GM23338 (cell line): ENCODE measurements around the gene CX3CL1. TPM values are rescaled to one million over a fixed set of nuclear protein-coding genes. Genes with fewer than 3 reads are reported as not detected.

ENCODE experiments used
- ATAC-seq: fragments of 200-7000 bp; cut with Tn5 transposase; 3 replicates; pipeline ENCODE4 v1.9.1; 2020
- DNase-seq: peaks from one replicate; pipeline ENCODE4 v3.0.0-alpha.2; 2015; ENCODE audit warnings: low spot score
- H2AFZ ChIP-seq: fragments of 200-600 bp; sonication (generic); 2 replicates; pipeline ENCODE4 v1.8.0; 2016; ENCODE audit warnings: antibody characterized with exemption, mild to moderate bottlenecking, moderate library complexity
- H3F3A ChIP-seq: fragments of 200-600 bp; sonication (generic); replicated peaks from 2 replicates; pipeline ENCODE4 v1.8.0; 2017; ENCODE audit warnings: antibody characterized with exemption, mixed run types, low read depth
- H3K27ac ChIP-seq: fragments of 200-600 bp; sonication (generic); 2 replicates; pipeline ENCODE4 v1.6.1; 2016; ENCODE audit warnings: low read depth
- H3K27me3 ChIP-seq: fragments of 200-600 bp; sonication (generic); 2 replicates; pipeline ENCODE4 v1.8.0; 2016; ENCODE audit warnings: mild to moderate bottlenecking, mixed run types, moderate library complexity; ENCODE audit not compliant: insufficient read depth
- H3K36me3 ChIP-seq: fragments of 200-600 bp; sonication (generic); 2 replicates; pipeline ENCODE4 v1.8.0; 2016; ENCODE audit warnings: mild to moderate bottlenecking; ENCODE audit not compliant: insufficient read depth
- H3K4me1 ChIP-seq: fragments of 200-600 bp; sonication (generic); 2 replicates; pipeline ENCODE4 v1.8.0; 2016; ENCODE audit warnings: mild to moderate bottlenecking, moderate library complexity; ENCODE audit not compliant: insufficient read depth
- H3K4me2 ChIP-seq: fragments of 200-600 bp; sonication (generic); 2 replicates; pipeline ENCODE4 v1.7.1; 2017; ENCODE audit warnings: mixed run types
- H3K4me3 ChIP-seq: fragments of 200-600 bp; sonication (generic); 2 replicates; pipeline ENCODE4 v1.6.1; 2016; ENCODE audit warnings: mixed run types
- H3K79me2 ChIP-seq: fragments of 200-600 bp; sonication (generic); replicated peaks from 2 replicates; pipeline ENCODE4 v1.8.0; 2017; ENCODE audit warnings: mild to moderate bottlenecking; ENCODE audit not compliant: insufficient read depth
- H3K9me2 ChIP-seq: fragments of 200-600 bp; sonication (generic); 2 replicates; pipeline ENCODE4 v1.8.0; 2017; ENCODE audit not compliant: insufficient read depth
- H4K20me1 ChIP-seq: fragments of 200-600 bp; sonication (generic); replicated peaks from 2 replicates; pipeline ENCODE4 v1.8.0; 2017; ENCODE audit warnings: mild to moderate bottlenecking; ENCODE audit not compliant: insufficient read depth
- H3K27ac Mint-ChIP-seq: 2 replicates; pipeline ENCODE4 v1.8.0; 2020; ENCODE audit warnings: inconsistent platforms, mild to moderate bottlenecking, moderate library complexity, mixed read lengths
- H3K27me3 Mint-ChIP-seq: 3 replicates; pipeline ENCODE4 v1.8.0; 2022; ENCODE audit warnings: low read depth, mild to moderate bottlenecking, moderate library complexity, mixed read lengths, inconsistent platforms; ENCODE audit not compliant: insufficient read depth, poor library complexity
- H3K36me3 Mint-ChIP-seq: 3 replicates; pipeline ENCODE4 v1.8.0; 2021; ENCODE audit warnings: low read depth, mild to moderate bottlenecking, inconsistent platforms, moderate library complexity, mixed read lengths
- H3K4me1 Mint-ChIP-seq: 3 replicates; pipeline ENCODE4 v1.8.0; 2020; ENCODE audit warnings: mild to moderate bottlenecking, inconsistent platforms, mixed read lengths
- H3K4me3 Mint-ChIP-seq: 3 replicates; pipeline ENCODE4 v1.8.0; 2021; ENCODE audit warnings: moderate library complexity, mild to moderate bottlenecking, inconsistent platforms, mixed read lengths
- H3K9me3 Mint-ChIP-seq: 3 replicates; pipeline ENCODE4 v1.8.0; 2020; ENCODE audit warnings: moderate library complexity, mild to moderate bottlenecking, inconsistent platforms, mixed read lengths
- CREB1 ChIP-seq: fragments of 250-450 bp; sonication (Bioruptor Pico); IDR thresholded peaks from 2 replicates; pipeline ENCODE4 v1.5.0; 2020; ENCODE audit warnings: low read depth, mild to moderate bottlenecking, moderate library complexity
- CTCF ChIP-seq, 2 experiments: fragments of 200-600 bp in 1 of 2; sonication (generic) in 1 of 2; conservative IDR thresholded peaks; 2 replicates each; pipeline versions ENCODE4 v1.5.1 to v1.6.1; 2016 to 2017; ENCODE audit warnings: antibody characterized with exemption in 2 of 2, low read depth in 2 of 2, mild to moderate bottlenecking in 2 of 2, moderate library complexity in 1 of 2
- EZH2 ChIP-seq: fragments of 200-600 bp; sonication (generic); IDR thresholded peaks from one replicate; pipeline ENCODE4 v1.8.0; 2017; ENCODE audit warnings: antibody characterized with exemption, mild to moderate bottlenecking, low read depth; ENCODE audit not compliant: unreplicated experiment
- EZH2phosphoT487 ChIP-seq: fragments of 200-600 bp; sonication (generic); IDR thresholded peaks from one replicate; pipeline ENCODE4 v1.8.1; 2018; ENCODE audit warnings: antibody characterized with exemption; ENCODE audit not compliant: unreplicated experiment
- JUNB ChIP-seq: IDR thresholded peaks from one replicate; pipeline ENCODE4 v1.6.1; 2016; ENCODE audit warnings: antibody characterized with exemption; ENCODE audit not compliant: unreplicated experiment
- NANOG ChIP-seq: IDR thresholded peaks from 2 replicates; pipeline ENCODE4 v1.6.1; 2016; ENCODE audit warnings: antibody characterized with exemption, borderline replicate concordance
- REST ChIP-seq: IDR thresholded peaks from one replicate; pipeline ENCODE4 v1.6.1; 2018; ENCODE audit warnings: antibody characterized with exemption; ENCODE audit not compliant: unreplicated experiment
- ZNF114 ChIP-seq: fragments of 250-450 bp; sonication (Bioruptor Pico); IDR thresholded peaks from 2 replicates; pipeline ENCODE4 v1.5.0; 2020; ENCODE audit warnings: mild to moderate bottlenecking, moderate library complexity
- ZNF331 ChIP-seq: fragments of 250-450 bp; sonication (Bioruptor Pico); IDR thresholded peaks from 2 replicates; pipeline ENCODE4 v1.5.0; 2020; ENCODE audit warnings: low read depth, mild to moderate bottlenecking, moderate library complexity
- ZNF462 ChIP-seq: fragments of 250-450 bp; sonication (Bioruptor Pico); IDR thresholded peaks from 2 replicates; pipeline ENCODE4 v1.5.0; 2020; ENCODE audit warnings: mild to moderate bottlenecking, moderate library complexity
- polyA plus RNA-seq: library from polyadenylated mRNA; unstranded; fragments of >200 nt; fragmentation: Nextera tagmentation; extraction: Ambion mirVana; gene quantifications from 2 replicates; pipeline ENCODE4 v1.2.1, GENCODE V29; 2016
- total RNA-seq: library from RNA; depleted of rRNA; stranded (reverse); fragments of >200 nt; shearing (Covaris generic); gene quantifications from 2 replicates; pipeline ENCODE4 v1.2.3, GENCODE V29; 2014

The CX3CL1 gene
- total and polyA plus RNA-seq, 2 experiments from 2014 or later: 0.24 to 2.8 TPM

GRCh38 chr16:57407521-57408353, 35.4 kb downstream of the CX3CL1 start:
- Mint-ChIP-seq H3K4me1 (peaks cover 5% of the 10 kb centered on the region; the same call in 1 of the 3 replicates), H3K27me3 (peaks cover 11% of the 10 kb centered on the region), H3K4me3 (no peak overlapping the region), H3K36me3 (no peaks in the 10 kb centered on the region), H3K9me3 (no peaks in the 10 kb centered on the region), H3K27ac (no peak overlapping the region)
- DNase-seq: no peak
- no peaks in the 10 kb centered on the region for H3K79me2 ChIP-seq
- no peaks in the 10 kb centered on the region for H3K36me3 ChIP-seq
- H3K9me2 ChIP-seq: 0 out of 2 replicates have a peak, but pooled peaks cover 4% of the 10 kb centered on the region
- no peak overlapping the region for H3K4me3 ChIP-seq
- H3K4me1 ChIP-seq: no peaks in the 10 kb centered on the region
- no peak for ATAC-seq
- no peak overlapping the region for H2AFZ ChIP-seq
- H4K20me1 ChIP-seq: no peaks in the 10 kb centered on the region
- H3K27me3 ChIP-seq: no peaks in the 10 kb centered on the region
- no peak overlapping the region for H3K4me2 ChIP-seq
- TF ChIP-seq REST (no peak), CREB1 (CRISPR knock-in tag) (no peak), EZH2 (no peak), ZNF462 (CRISPR knock-in tag) (no peak), ZNF331 (CRISPR knock-in tag) (no peak), ZNF114 (CRISPR knock-in tag) (no peak), EZH2phosphoT487 (no peak), JUNB (no peak), CTCF (conservative IDR thresholded peaks at IDR 0.05; ENCODE audit: low read depth in 2 of 2) (no peak), NANOG (no peak)
- H3F3A ChIP-seq: no peaks in the 10 kb centered on the region
- no peak overlapping the region for H3K27ac ChIP-seq
